SK-N-SH (cell line): ENCODE results near the gene LDHA. TPM values are rescaled to one million over a fixed set of nuclear protein-coding genes. Genes with fewer than 3 reads are reported as not detected.
"Not testable (repeated sequence)": the region's sequence is repeated elsewhere in the genome, so short reads cannot be mapped to it uniquely, and the experiment has no call there.

Source experiments
- CTCF ChIA-PET: fragments of 300-600, 350-600 bp; formaldehyde crosslinking; extraction: SDS; loops from one replicate; lab custom pipeline; 2021; lab: Yijun Ruan, JAX
- POLR2A ChIA-PET: fragments of 350-600 bp; sonication (Branson Sonifier 250); formaldehyde crosslinking; extraction: SDS; loops from one replicate; lab custom pipeline; 2020; ENCODE audit warnings: antibody characterized with exemption, inconsistent platforms; lab: Yijun Ruan, JAX
- DNase-seq: peaks from one replicate; pipeline ENCODE4 v3.0.0; 2012
- H2AFZ ChIP-seq: fragments of 200-600 bp; sonication (generic); 2 replicates; pipeline ENCODE4 v1.8.1; 2016; ENCODE audit warnings: antibody characterized with exemption, mild to moderate bottlenecking, low read depth
- H3F3A ChIP-seq: fragments of 200-600 bp; sonication (generic); replicated peaks from 2 replicates; pipeline ENCODE3; 2016; ENCODE audit warnings: antibody characterized with exemption, mild to moderate bottlenecking; ENCODE audit not compliant: insufficient read depth
- H3K27ac ChIP-seq, 2 experiments: fragments of 200-500 bp in 1 of 2; fragments of 200-600 bp in 1 of 2; sonication (Bioruptor generic) in 1 of 2; sonication (generic), shearing (Covaris generic) in 1 of 2; 2 replicates each; pipeline versions ENCODE4 v1.5.1 to v1.6.1; 2014 to 2016; ENCODE audit warnings: low read depth in 2 of 2, inconsistent platforms in 1 of 2, low read length in 1 of 2, mild to moderate bottlenecking in 1 of 2, mixed read lengths in 1 of 2
- H3K27me3 ChIP-seq: fragments of 200-600 bp; sonication (generic), shearing (Covaris generic); 2 replicates; pipeline ENCODE4 v1.6.1; 2016; ENCODE audit warnings: mixed run types; ENCODE audit not compliant: insufficient read depth
- H3K36me3 ChIP-seq, 2 experiments: fragments of 200-500 bp in 1 of 2; fragments of 200-600 bp in 1 of 2; sonication (Bioruptor generic) in 1 of 2; sonication (generic) in 1 of 2; replicated peaks in 1 of 2; 2 replicates each; pipeline versions ENCODE3 to v1.5.1; 2014 to 2016; ENCODE audit warnings: low read length in 1 of 2, mild to moderate bottlenecking in 1 of 2; ENCODE audit not compliant: insufficient read depth in 2 of 2, control insufficient read depth in 1 of 2
- H3K4me1 ChIP-seq, 2 experiments: fragments of 200-500 bp in 1 of 2; fragments of 200-600 bp in 1 of 2; sonication (Bioruptor generic) in 1 of 2; sonication (generic), shearing (Covaris generic) in 1 of 2; 2 replicates each; pipeline versions ENCODE4 v1.5.1 to v1.6.1; 2014 to 2016; ENCODE audit warnings: low read depth in 1 of 2, low read length in 1 of 2, mixed run types in 1 of 2; ENCODE audit not compliant: insufficient read depth in 2 of 2, control insufficient read depth in 1 of 2
- H3K4me2 ChIP-seq: fragments of 200-600 bp; sonication (generic), shearing (Covaris generic); 2 replicates; pipeline ENCODE4 v1.6.1; 2017; ENCODE audit warnings: mixed run types
- H3K4me3 ChIP-seq, 2 experiments: fragments of 200-500 bp in 1 of 2; fragments of 200-600 bp in 1 of 2; sonication (Bioruptor generic) in 1 of 2; sonication (generic), shearing (Covaris generic) in 1 of 2; 2 replicates each; pipeline versions ENCODE4 v1.5.1 to v1.8.1; 2014 to 2016; ENCODE audit warnings: low read depth in 2 of 2, inconsistent platforms in 1 of 2, low read length in 1 of 2, mild to moderate bottlenecking in 1 of 2, mixed read lengths in 1 of 2, moderate library complexity in 1 of 2
- H3K79me2 ChIP-seq: fragments of 200-600 bp; sonication (generic); 2 replicates; pipeline ENCODE4 v1.8.1; 2017; ENCODE audit warnings: mild to moderate bottlenecking; ENCODE audit not compliant: insufficient read depth
- H3K9ac ChIP-seq: fragments of 200-600 bp; sonication (generic); 2 replicates; pipeline ENCODE4 v1.6.1; 2017; ENCODE audit warnings: mixed run types
- H3K9me2 ChIP-seq: fragments of 200-600 bp; sonication (generic); 2 replicates; pipeline ENCODE4 v1.6.1; 2017; ENCODE audit warnings: mixed run types
- H3K9me3 ChIP-seq: fragments of 200-600 bp; sonication (generic); 2 replicates; pipeline ENCODE4 v1.6.1; 2017; ENCODE audit warnings: mixed run types, mild to moderate bottlenecking, moderate library complexity
- H4K20me1 ChIP-seq: fragments of 200-600 bp; sonication (generic); 2 replicates; pipeline ENCODE4 v1.6.1; 2017; ENCODE audit warnings: mild to moderate bottlenecking, mixed run types; ENCODE audit not compliant: insufficient read depth
- FOSL2 ChIP-seq: IDR thresholded peaks from 2 replicates; pipeline ENCODE4 v1.4.0; 2012; ENCODE audit warnings: low read depth, mild to moderate bottlenecking, moderate library complexity, borderline replicate concordance
- JUND ChIP-seq: IDR thresholded peaks from 2 replicates; pipeline ENCODE4 v1.4.0; 2012
- MAX ChIP-seq: IDR thresholded peaks from 2 replicates; pipeline ENCODE4 v1.4.0; 2012; ENCODE audit warnings: low read depth
- RCOR1 ChIP-seq: fragments of 150-350 bp; IDR thresholded peaks from 2 replicates; pipeline ENCODE4 v1.6.1; 2017; ENCODE audit warnings: antibody characterized with exemption, low read length
- SIN3A ChIP-seq: IDR thresholded peaks from 2 replicates; pipeline ENCODE4 v1.6.1; 2012; ENCODE audit warnings: low read depth, mild to moderate bottlenecking, low read length, moderate library complexity, borderline replicate concordance
- TEAD4 ChIP-seq: IDR thresholded peaks from 2 replicates; pipeline ENCODE4 v1.4.0; 2012; ENCODE audit warnings: mild to moderate bottlenecking, borderline replicate concordance; ENCODE audit not compliant: insufficient read depth
- USF1 ChIP-seq: IDR thresholded peaks from 2 replicates; pipeline ENCODE4 v1.4.0; 2012; ENCODE audit warnings: low read depth, borderline replicate concordance
- WGBS: methylation state at CpG from one replicate; pipeline ENCODE4 v1.1.6; 2017; ENCODE audit warnings: low lambda C conversion rate; 5-methylcytosine and 5-hydroxymethylcytosine counted together
- polyA plus RNA-seq, 3 experiments: library from polyadenylated mRNA; depleted of rRNA; stranded (reverse); fragments of >200 nt; gene quantifications; 2 replicates each; pipeline ENCODE4 v1.2.3, GENCODE V29; 2012
- TF ChIP-seq, protein P1 (sequence below): fragments of 150-350 bp; IDR thresholded peaks from 2 replicates; pipeline ENCODE4 v1.6.1; 2016; ENCODE audit warnings: mild to moderate bottlenecking, low read depth, low read length

Gene LDHA
- polyA plus RNA-seq, 1 of the 3 experiments (the other 2 are of a cell fraction): 524 TPM

GRCh38 chr11:18397921-18398320, 3.6 kb downstream of the LDHA start (continued):
- TF ChIP-seq SIN3A: no peak

DNA sequence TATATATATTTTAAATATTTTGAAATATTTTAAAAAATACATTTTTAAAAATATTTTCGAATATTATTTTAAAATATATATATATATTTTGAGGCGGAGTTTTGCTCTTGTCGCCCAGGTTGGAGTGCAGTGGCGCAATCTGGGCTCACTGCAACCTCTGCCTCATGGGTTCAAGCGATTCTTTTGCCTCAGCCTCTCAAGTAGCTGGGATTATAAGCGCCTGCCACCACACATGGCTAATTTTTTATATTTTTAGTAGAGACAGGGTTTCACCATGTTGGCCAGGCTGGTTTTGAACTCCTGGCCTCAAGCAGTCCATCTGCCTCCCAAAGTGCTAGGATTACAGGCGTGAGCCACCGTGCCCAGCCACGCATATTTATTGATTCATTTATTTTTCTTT, 6.7 kb downstream of the LDHA start:
- CTCF ChIA-PET: interaction anchor here (0.6 kb wide), 1 partner anchor 111 kb away, joined by 3 read pairs; no protein-coding TSS in a partner anchor
- not testable (repeated sequence) for H3K9me2 ChIP-seq, H3K4me2 ChIP-seq, H2AFZ ChIP-seq, H3K27me3 ChIP-seq, H3K9ac ChIP-seq, DNase-seq, H3K4me3 ChIP-seq, H3K27ac ChIP-seq, H3K4me1 ChIP-seq, H3K9me3 ChIP-seq
- 93% methylated on average over 9 of the region's 9 CpGs for WGBS
- H3F3A ChIP-seq: peaks cover 80% of the 10 kb centered on the region
- H3K36me3 ChIP-seq: peaks cover 73 to 90% of the 10 kb centered on the region in 2 experiments
- H4K20me1 ChIP-seq: peaks cover 83% of the 10 kb centered on the region
- POLR2A ChIA-PET: interaction anchor here (0.7 kb wide), 1 partner anchor 211 kb away, joined by 3 read pairs; no protein-coding TSS in a partner anchor
- H3K79me2 ChIP-seq: peaks cover 75% of the 10 kb centered on the region

DNA sequence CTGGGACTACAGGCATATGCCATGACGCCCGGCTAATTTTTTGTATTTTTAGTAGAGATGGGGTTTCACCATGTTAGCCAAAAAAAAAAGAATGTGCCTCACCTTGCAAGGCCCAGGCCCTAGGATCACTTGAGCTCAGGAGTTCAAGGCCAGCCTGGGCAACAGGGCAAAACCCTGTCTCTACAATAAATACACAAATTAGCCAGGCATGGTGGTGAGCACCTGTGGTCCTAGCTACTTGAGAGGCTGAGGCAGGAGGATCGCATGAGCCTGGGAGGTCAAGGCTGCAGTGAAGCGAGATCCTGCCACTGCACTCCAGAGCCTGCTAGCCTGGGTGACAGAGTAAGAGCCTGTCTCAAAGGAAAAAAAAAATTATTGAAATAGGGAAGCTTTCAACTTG, 9.7 kb downstream of the LDHA start:
- Histone ChIP-seq H3K4me3 (no peak overlapping the region), H3K4me1 (no peaks in the 10 kb centered on the region; a peak in 1 of 4 replicates), H3K79me2 (peaks cover 45% of the 10 kb centered on the region), H3K27me3 (no peaks in the 10 kb centered on the region), H3K9me2 (no peaks in the 10 kb centered on the region), H3K36me3 (peaks cover 71 to 92% of the 10 kb centered on the region in 2 experiments), H4K20me1 (peaks cover 74% of the 10 kb centered on the region), H2AFZ (no peak overlapping the region), H3K27ac (no peak overlapping the region), H3K9ac (no peak overlapping the region), H3F3A (peaks cover 90% of the 10 kb centered on the region), H3K9me3 (no peaks in the 10 kb centered on the region), H3K4me2 (no peak overlapping the region)
- CTCF ChIA-PET: no interaction called here
- TF ChIP-seq, protein P1, sequence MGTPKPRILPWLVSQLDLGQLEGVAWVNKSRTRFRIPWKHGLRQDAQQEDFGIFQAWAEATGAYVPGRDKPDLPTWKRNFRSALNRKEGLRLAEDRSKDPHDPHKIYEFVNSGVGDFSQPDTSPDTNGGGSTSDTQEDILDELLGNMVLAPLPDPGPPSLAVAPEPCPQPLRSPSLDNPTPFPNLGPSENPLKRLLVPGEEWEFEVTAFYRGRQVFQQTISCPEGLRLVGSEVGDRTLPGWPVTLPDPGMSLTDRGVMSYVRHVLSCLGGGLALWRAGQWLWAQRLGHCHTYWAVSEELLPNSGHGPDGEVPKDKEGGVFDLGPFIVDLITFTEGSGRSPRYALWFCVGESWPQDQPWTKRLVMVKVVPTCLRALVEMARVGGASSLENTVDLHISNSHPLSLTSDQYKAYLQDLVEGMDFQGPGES: no peak
- no peak for TF ChIP-seq USF1
- no peak for TF ChIP-seq MAX
- TF ChIP-seq TEAD4: no peak
- TF ChIP-seq RCOR1: no peak
- DNase-seq: no peak
- WGBS: 89% methylated on average over 4 of the region's 4 CpGs
- POLR2A ChIA-PET: interaction anchor here (1.2 kb wide), 1 partner anchor 9 kb away, joined by 3 read pairs; no protein-coding TSS in a partner anchor

DNA sequence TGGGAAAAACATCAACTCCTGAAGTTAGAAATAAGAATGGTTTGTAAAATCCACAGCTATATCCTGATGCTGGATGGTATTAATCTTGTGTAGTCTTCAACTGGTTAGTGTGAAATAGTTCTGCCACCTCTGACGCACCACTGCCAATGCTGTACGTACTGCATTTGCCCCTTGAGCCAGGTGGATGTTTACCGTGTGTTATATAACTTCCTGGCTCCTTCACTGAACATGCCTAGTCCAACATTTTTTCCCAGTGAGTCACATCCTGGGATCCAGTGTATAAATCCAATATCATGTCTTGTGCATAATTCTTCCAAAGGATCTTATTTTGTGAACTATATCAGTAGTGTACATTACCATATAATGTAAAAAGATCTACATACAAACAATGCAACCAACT, 13.0 kb downstream of the LDHA start:
- H3K9me2 ChIP-seq, H3K9ac ChIP-seq, H2AFZ ChIP-seq, H3K4me1 ChIP-seq, CTCF ChIA-PET, H3K4me2 ChIP-seq, H3K27me3 ChIP-seq, POLR2A ChIA-PET, H3K4me3 ChIP-seq, DNase-seq, H3K9me3 ChIP-seq: not testable (repeated sequence)
- 0 out of 2 replicates have a peak, but pooled peaks have one; percentile 17 for TF ChIP-seq FOSL2
- peak; percentile 24; the same call in 1 of the 2 replicates for TF ChIP-seq JUND
- Histone ChIP-seq H3F3A (peaks cover 78% of the 10 kb centered on the region), H3K79me2 (peaks cover 17% of the 10 kb centered on the region), H3K36me3 (peaks cover 47 to 62% of the 10 kb centered on the region in 2 experiments), H4K20me1 (peaks cover 49% of the 10 kb centered on the region), H3K27ac (peak overlapping the region in 1 of 2 experiments; percentile 44; a peak in 2 of 4 replicates)
- 78% methylated on average over 3 of the region's 3 CpGs for WGBS
